Fibroblast of pulmonary artery (primary cell): Measurements from ENCODE around the gene CHST8.

Source experiments
- DNase-seq: peaks from one replicate; pipeline ENCODE4 v3.0.0-alpha.2; 2010; ENCODE audit warnings: low read depth
- H3K4me3 ChIP-seq: replicated peaks from 2 replicates; pipeline ENCODE4 v1.5.1; 2011; ENCODE audit warnings: low read depth, mild to moderate bottlenecking, control low read depth, low read length, moderate library complexity
- TF ChIP-seq, protein P1 (sequence below): IDR thresholded peaks from 2 replicates; pipeline ENCODE4 v1.5.1; 2011; ENCODE audit warnings: mild to moderate bottlenecking, control low read depth, low read length, inconsistent platforms; ENCODE audit errors: missing control alignments

Gene CHST8

GRCh38 chr19:33720691-33721682 lies 99.2 kb downstream of the CHST8 start:
- TF ChIP-seq, protein P1, sequence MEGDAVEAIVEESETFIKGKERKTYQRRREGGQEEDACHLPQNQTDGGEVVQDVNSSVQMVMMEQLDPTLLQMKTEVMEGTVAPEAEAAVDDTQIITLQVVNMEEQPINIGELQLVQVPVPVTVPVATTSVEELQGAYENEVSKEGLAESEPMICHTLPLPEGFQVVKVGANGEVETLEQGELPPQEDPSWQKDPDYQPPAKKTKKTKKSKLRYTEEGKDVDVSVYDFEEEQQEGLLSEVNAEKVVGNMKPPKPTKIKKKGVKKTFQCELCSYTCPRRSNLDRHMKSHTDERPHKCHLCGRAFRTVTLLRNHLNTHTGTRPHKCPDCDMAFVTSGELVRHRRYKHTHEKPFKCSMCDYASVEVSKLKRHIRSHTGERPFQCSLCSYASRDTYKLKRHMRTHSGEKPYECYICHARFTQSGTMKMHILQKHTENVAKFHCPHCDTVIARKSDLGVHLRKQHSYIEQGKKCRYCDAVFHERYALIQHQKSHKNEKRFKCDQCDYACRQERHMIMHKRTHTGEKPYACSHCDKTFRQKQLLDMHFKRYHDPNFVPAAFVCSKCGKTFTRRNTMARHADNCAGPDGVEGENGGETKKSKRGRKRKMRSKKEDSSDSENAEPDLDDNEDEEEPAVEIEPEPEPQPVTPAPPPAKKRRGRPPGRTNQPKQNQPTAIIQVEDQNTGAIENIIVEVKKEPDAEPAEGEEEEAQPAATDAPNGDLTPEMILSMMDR = no peak
- DNase-seq = no peak
- no peak overlapping the region for H3K4me3 ChIP-seq

GRCh38 chr19:33721735-33722297 lies 100.1 kb downstream of the CHST8 start:
- TF ChIP-seq, protein P1 = no peak
- no peak for DNase-seq
- H3K4me3 ChIP-seq = no peak overlapping the region

GRCh38 chr19:33722456-33723239 lies 100.9 kb downstream of the CHST8 start:
- no peak for DNase-seq
- TF ChIP-seq, protein P1 = no peak
- H3K4me3 ChIP-seq = no peak overlapping the region

DNA sequence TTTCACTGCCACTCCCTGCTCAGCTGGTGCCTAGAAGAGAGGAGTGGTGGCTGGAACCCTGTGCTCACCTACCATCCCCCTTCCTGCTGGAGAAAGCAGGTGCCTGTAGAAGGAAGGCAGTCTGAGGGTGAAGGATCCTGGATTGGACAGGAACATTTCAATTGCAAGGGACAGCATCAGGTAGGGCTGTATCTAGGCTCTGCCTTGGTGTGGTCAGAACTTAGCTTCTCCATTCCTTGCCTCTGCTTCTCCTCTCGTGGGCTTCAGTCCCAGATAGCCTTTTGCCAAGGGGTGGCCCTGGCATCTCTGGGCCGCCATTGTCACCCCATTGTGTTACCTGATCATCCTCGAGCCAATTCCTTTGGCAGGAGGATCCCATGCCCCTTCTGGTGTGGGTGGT lies 101.8 kb downstream of the CHST8 start:
- DNase-seq = no peak
- TF ChIP-seq, protein P1 = no peak
- no peak overlapping the region for H3K4me3 ChIP-seq

DNA sequence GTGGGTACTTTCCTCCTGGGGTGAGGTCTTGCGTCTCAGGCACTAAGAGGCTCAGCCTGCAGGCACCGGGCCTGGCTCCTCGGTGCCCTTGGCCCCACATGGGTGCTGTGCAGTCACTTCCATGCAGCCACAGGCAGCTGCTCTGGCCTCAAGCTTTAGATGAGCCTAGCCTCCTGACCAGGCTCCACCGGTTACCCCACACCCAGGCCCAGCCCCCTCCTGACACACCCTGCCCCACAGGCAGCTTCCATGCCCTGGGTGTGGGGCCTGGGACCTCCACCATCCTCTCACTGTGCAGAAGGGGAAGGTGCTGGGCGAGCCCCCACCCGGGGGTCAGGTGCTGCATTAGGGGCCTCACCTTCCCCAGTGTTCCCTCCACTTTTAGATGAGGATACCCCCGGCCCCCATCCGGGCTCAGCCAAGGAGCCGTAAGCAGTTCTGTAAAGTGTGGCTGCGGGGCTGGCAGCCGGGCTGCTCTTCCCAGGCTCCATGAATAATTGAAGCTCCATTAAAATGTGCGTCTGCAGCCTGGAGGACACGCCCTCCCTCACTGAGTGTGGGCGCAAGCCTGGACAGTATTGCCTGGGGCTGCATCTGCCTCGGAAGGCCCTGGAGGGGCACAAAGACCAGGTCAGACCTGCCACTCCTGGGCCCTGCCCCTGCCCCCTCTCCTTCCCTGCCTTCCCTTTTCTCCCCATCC lies 102.4 kb downstream of the CHST8 start:
- TF ChIP-seq, protein P1 = no peak
- H3K4me3 ChIP-seq = no peak overlapping the region
- DNase-seq = no peak

DNA sequence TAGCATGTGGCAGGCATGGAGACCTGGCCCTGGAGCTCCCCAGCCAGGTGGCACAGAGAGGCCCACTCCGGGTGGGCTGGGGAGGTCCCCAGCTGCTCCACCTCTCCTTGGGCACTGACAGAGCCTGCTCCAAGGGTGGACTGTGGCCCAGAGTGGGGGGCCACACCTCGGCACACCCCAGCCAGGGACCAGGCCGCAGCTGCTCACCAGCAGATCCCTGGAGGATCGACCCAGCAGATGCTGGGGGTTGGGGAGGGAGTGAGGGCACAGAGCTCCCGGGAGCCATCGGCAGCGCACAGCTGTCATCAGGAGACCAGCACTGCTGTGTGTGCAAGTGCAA lies 102.9 kb downstream of the CHST8 start:
- no peak overlapping the region for H3K4me3 ChIP-seq
- DNase-seq = no peak
- TF ChIP-seq, protein P1 = no peak
